GM18867 (cell line): ENCODE results near the gene C6orf15.

ENCODE experiments used
- ATAC-seq: cut with Tn5 transposase; IDR thresholded peaks from one replicate; pipeline ENCODE4 v1.9.1; 2021; ENCODE audit warnings: mild to moderate bottlenecking, moderate library complexity; ENCODE audit not compliant: unreplicated experiment

The C6orf15 gene

DNA sequence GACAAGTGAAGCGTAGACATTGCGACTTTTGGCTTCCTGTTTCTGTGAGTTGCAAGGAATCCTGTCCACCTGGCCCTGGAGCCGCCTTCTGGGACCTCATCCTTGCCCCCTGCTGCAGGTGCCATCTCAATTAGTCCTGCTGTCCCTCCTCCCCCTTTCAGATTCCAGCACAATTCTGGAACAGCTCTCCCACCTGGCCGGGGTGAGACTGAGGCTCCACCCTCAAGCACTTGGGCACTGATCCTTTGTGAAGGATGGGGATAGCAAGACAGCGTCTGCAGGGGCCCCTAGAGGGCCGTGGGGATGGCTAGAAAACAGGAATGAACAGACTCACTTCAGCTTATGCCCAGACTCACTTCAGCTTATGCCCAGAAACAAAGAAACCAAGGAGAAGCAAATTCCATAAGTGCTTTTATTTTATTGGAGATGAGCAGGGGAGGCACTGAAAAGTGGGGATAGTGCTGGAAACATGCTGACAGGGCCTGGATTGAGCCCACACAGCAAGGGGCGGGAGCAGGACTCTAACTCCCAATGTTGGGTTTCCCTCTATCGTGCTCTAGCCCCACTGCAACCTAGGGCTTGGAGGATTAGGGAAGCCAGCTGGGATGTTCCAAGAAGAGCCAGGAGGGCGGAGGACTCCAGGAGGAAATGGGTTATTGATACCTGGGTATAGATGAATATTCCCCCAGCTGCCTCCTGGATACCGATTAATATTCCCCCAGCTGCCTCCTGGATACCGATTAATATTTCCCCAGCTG, 1.4 kb downstream of the C6orf15 start:
- ATAC-seq, result no peak

DNA sequence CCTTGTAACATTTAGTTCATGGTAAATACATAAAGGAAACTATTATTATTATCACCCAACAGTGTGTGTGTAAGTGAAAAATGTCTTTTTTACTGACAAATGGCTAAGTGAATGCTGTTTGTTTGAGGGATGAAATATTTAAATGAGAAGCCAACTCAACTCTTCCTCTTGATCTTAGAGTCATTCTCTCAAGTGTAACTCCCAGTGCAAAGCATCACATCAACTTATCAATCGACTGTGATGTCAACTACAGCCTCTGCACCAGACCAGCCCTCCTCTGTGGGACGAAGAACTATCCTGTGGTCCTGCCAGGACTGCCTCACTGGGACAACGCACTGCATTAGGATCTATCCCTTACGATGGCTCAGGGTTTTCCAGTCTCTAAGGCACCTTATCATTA, 5.3 kb downstream of the C6orf15 start:
- no peak for ATAC-seq

DNA sequence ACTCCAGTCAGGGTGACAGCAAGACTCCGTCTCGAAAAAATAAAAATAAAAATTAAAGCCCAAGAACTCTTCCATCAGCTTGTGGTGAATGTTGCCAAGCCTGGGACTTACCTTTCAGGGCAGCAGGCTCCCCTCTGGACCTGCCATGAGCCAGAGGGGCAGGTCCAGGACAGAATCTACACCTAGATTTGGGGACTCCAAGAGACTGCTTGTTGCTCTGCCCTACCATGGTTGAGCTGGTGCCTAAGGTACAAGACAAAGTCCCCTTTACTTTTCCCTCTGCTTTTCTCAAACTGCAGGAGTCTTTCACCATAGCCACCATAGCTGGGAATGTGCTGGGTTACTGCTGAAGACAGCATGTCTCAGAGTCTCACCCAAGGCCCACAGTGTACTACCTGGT, 9.2 kb downstream of the C6orf15 start:
- no peak for ATAC-seq

DNA sequence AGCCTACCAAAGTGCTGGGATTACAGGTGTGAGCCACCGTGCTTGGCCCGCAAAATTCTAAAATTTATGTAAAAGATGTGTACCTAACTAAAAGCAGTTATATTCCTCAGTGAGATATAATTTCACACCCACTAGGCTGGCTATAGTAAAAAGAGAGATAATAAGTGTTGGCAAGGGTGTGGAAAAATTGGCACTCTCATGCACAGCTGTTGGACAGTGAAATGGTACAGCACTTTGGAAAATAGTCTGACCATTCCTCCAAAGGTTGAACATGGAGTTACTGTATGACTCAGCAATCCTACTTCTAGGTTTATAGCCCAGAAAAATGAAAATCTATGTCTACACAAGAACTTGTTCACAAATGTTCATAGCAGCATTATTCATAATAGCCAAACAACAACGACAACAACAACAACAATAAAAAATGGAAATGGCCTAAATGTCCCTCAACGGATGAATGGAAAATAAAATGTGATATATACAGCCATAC, 13.9 kb downstream of the C6orf15 start:
- ATAC-seq, result no peak

DNA sequence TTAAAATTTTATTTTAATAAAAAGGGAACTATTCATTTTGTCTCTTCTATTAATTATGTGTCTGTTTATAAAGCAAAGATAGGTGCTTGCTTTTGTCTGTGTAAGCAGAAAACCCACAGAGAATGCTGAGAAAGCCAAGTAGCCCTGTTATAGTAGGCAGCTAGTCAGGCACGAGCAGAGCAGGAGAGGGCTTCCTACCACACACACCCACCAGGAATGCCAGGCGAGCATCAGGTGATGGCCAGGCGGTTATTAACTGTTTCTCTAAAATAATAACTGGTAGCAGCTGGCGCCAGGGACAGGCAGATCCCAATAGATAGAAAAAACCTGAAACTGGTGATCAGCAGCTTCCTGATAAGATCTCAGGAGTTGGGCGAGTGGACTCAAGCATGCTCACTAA, 15.7 kb downstream of the C6orf15 start:
- no peak for ATAC-seq

DNA sequence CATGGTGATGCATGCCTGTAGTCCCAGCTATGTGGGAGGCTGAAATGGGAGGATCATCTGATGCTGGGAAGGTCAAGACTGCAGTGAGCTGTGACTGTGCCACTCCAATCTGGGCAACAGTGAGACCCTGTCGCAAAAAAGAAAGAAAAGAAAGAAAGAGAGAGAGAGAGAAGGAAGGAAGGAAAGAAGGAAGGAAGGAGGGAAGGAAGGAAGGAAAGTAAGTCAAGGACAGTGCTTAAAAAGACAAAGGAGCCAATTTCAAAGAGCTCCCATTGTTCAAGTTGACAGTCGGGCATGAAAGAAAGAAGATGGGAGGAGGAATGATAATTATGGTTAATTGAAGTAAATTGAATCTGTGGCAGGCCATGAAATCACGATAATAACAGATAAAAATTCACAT, 16.2 kb downstream of the C6orf15 start:
- no peak for ATAC-seq

DNA sequence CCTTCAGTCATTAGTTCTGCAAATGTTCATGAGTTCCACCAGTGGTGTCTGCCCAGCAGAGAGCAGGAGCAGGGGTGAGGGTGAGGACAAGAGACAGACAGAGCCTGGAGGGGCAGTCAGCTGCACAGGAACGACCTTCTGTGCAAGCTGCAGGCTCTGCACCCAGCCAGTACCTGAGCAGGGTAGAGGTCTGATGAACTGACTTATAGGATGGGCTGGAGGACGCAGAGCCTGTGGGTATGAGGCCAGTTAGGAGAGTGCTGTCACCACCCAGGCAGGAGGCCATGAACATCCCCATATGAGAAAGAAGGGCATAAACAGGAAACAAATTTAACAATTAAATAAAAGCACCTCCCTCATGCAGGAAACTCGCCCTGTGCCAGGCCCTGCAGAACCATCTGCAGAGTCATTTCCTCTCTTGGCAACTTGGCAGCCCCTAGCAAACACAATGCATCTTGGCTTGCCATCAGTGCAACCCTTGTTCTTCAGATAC, 17.9 kb downstream of the C6orf15 start:
- no peak for ATAC-seq

DNA sequence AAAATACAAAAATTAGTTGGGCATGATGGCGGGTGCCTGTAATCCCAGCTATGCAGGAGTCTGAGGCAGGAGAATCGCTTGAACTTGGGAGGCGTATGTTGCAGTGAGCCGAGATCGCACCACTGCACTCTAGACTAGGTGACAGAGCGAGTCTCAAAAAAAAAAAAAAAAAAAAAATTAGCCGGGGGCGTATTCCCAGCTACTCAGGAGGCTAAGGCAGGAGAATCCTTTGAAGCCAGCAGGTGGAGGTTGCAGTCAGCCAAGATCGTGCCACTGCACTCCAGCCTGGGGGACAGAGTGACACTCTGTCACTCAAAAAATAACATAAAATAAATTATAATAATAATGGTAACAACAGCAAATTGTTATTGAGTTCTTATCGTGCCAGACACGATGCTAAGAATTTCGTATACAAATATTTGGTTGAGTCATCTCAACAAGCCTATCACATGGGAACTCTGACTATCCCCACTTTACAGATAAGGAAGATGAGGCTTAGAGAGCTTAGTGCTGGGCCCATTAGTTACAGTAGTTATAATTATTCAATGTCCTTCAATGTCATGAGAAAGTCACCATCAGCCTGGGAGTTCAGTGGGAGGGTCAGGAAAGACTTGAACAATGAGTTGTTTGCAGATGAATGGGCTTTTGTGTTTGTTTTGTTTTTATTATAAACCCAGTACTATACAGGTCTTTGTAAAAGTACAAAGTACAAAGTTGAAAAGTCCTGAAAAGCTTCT, 19.4 kb downstream of the C6orf15 start:
- no peak for ATAC-seq

DNA sequence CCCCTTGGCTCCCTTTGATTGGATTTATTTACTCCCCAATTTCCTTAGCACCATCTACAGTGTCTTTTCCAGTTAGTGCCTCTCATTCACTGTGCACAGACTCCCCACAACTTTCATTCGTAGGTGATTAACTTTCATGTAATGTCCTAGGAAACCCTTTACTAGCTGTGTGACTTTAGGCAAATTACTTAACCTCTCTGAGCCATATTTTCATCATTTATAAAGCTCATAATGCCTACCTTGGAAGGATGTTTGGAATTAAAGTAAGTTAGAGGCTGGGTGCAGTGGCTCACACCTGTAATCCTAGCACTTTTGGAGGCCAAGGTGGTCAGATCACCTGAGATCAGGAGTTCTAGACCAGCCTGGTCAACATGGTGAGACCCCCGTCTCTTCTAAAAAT, 20.1 kb downstream of the C6orf15 start:
- ATAC-seq, result no peak

DNA sequence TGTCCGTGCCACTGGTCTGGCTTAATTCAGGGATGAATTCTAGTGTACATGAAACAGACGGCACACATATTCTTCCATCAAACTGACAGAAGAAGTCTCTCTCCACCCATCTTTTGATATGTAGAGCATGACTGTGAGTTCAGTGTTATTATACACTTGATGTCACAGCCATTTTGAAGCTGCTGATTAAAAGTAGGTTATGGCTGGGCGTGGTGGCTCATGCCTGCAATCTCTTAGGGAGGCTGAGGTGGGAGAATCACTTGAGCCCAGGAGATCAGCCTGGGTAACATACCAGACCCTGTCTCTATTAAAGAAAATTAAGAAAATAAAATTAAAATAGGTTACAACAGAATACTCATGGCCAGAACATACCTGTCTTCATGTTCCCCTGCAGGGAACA, 20.7 kb downstream of the C6orf15 start:
- no peak for ATAC-seq

DNA sequence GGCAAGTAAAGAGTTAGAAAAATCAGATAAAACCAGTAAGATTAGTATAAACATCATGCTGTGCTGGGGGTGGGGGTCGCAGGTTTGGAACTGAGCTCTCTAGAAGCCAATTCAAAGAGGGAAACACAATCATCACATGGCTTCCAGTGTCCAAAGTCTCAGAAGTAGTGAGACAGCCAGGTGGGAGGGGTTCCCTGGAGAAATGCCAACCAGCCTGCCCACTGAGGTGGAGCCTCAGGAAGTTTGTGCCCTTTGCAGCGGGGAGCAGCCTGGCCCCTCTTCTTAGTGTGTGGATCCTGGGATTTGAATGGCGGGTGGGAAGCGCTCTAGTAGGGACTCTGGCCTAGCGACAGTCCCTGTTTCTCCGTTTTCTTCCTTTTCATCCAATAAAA, 21.4 kb downstream of the C6orf15 start:
- no peak for ATAC-seq

DNA sequence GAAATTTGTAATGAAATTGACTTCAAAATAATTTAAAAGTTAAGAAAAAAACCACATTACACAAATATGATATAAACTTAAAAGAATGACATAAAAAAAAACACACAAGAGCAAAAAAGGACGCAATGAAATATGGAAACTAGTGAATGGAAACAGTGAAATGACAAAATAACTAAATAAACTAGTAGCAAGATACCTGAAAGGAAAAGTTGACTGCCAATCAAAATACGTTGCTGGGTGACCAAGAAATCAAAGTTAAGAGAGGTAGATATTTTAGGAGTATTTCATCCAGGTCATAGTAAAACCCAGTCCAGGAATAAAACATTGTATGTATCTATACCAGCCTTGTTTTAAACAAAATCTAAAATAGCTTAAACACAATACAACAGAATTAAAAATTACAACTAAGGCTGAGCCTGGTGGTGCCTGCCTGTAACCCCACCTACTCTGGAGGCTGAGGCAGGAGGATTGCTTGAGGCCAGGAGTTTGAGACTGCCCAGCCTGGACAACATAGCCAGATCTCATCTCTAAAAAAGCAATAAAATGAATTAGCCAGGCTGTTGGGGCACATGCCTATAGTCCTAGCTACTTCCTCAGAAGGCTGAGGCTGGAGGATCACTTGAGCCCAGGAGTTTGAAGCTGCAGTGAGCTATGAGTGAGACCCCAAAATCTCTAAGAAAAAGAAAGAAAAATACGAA, 22.0 kb downstream of the C6orf15 start:
- ATAC-seq, result no peak

DNA sequence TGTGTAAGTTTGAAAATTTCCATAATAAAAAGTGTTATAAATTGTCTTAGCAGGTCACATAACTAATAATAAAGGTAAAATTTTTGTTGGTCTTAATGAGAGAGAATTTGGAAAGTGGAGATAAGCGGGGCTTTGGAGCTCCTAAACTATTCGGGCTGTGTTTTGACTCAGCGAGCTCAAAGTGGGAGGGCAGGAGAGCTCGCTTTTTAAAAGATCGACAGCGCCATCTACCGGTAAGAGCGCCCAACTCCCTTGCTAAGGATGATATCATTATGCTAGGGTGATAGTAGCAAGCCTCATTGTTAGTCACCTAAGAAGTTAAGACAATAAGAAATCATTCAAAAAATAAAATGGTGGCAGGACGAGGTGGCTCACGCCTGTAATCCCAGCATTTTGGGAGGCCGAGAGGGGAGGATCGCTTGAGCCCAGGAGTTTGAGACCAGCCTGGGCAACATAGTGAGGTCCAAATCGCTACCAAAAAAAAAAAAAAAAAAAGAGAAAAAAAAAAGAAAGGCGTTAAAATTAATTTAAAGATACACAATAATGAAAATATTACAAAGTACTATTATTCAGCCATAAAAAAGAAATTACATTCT, 24.8 kb downstream of the C6orf15 start:
- ATAC-seq, result peak; percentile 49

DNA sequence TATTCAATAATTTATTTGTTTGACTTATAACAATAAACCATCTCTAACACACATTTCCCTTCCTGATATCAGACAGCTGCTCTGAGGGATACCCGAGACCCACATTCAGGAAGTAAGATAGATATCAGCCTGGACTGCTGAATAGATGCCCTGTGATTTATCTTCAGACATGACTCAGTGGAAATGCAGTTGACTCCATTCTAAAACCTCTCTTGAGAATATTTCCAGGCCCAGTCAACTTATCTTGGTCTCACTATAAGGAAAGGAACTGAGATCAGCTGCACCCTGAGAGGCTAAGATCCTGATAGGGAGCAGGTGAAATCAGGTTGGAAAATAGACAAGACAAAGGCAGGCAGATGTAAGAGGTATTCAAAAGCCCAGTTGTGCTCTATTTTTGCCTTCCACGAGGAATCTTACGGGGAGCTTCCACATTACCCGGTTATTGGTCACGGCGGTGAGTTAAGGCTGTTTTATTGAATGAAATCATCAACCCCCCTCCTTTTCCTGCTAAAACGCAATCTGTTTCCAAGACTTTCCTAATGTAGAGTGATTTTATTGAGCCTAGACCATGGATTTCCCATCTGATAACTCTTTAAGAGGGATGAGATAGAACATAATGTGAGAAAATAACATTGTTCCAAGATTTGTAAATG, 25.5 kb downstream of the C6orf15 start:
- ATAC-seq, result no peak

DNA sequence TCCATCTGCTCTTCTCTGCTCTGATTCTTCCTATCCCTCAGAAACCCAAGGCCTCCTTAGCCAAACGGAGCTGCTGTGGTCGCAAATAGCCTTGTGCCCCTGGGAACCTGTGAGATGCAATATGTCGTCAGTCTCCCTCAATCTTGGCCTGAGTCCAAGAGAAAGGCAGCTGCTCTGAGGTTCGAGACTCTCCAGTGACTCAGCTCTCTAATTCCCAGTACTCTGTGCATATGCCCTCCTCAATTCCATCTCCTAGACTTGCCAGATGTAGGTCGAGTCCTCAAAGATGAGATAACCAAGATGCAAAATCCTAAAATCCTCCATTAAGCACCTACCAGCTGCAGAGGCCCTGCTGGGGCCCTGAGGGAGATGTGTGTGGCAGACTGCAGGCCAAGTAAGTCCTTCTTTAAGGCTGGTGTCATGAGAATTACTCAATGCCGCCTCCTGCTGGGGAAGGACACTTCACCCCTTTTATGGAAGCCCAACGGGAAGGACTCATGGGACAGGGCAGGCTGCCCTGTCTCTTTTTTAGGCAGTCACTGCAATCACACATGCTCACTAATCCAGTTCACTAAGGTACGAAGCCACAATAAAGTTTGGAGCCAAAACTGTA, 28.5 kb downstream of the C6orf15 start:
- no peak for ATAC-seq

DNA sequence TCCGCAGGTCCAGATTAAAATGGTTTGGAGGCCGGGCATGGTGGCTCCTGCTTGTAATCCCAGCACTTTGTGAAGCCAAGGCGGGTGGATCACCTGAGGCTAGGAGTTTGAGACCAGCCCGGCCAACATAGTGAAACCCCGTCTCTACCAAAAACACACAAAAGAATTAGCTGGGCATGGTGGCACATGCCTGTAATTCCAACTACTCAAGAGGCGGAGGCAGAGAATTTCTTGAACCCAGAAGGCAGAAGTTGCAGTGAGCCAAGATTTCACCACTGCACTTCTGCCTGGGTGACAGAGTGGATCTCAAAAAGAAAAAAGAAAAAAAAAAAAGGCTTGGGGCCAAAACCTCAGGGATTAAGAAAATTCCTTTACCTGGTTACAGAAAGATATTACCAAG, 30.5 kb downstream of the C6orf15 start:
- ATAC-seq, result no peak

DNA sequence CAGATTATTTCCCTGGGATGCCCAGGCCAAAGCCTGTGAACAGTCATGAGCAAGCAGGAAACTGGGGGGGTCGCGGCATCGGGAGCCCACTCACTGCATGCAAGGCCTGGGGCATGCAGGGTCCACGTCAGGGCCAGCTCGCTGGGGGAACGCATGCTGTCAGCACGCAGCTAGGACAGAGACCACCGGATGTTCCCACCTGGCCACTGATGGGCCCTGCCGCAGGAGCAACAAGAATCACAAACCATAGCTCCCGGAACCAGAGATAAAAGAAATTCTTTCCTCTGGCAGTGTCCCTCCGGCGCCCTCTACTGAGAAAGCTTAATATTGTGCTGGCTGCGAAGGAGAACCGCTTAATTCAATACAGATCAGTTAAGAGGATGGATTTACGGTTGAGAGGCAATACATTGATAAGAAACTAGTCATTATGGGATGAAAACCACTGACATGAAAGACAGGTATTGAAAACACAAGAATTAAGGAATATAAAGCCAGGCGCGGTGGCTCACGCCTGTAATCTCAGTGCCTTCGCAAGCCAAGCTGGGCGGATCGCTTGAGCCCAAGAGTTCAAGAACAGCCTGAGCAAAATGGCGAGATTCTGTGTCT, 32.6 kb downstream of the C6orf15 start:
- no peak for ATAC-seq

DNA sequence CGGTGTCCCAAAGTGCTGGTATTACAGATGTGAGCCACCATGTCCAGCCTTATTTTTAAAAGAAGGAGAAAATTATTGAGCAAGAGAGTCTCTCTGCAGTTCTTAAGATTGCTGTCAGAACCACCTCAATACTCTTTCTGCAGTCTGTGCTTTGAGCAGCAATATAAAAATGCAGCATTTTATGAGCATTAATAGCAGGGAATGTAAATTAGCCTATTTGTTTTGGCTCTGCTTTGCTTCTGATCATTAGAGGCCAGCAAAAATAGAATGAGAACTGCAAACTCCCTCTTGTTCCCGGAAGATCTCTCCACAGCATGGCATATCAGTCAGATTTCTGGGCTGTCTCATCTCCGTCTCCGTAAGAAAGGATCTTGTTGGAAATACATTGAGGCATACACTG, 35.8 kb downstream of the C6orf15 start:
- no peak for ATAC-seq

DNA sequence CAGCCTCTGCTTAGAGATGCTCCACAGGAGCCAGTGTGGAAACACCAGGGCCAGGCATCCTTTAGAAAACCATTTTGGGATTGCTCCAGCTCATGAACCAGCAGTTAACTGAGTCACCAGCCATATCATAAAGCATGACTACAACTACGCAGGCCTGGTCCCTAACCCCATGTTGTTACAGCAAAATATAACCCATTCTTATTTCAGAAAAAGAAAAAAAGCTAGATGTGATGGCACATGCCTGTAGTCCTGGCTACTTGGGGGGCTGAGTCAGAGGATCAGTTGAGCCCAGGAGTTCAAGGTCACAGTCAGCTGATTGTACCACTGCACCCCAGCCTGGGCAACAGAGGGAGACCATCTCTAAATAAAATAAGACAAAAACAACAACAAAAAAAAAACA, 36.8 kb downstream of the C6orf15 start:
- no peak for ATAC-seq

DNA sequence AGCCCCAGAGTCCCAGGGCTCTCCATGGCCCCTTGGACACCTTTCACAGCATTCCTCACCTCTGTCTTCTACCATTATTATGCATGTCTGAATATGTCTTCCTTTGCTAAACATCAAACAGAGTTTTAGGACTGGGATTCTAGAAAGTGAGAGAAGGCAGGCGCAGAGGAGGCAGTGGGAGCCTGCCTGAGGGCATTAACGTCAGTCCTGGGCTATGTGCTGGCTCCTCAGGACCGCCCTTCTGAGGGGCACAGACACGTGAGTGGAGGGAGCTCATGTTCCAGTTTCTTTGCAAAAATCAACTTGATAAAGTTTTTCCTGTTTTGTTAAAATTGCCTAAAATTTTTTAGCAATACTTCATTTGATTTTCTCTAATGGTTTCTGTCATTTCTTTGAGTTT, 38.0 kb downstream of the C6orf15 start:
- no peak for ATAC-seq
